HG03064 (cell line): ENCODE data around the gene TCFL5.
A peak's percentile ranks its signal among the peaks of the same experiment; 100 is the strongest.
"Not testable (repeated sequence)": the region's sequence is repeated elsewhere in the genome, so short reads cannot be mapped to it uniquely, and the experiment has no call there.

Experiments
- ATAC-seq: cut with Tn5 transposase; IDR thresholded peaks from one replicate; pipeline ENCODE4 v1.9.1; 2021; ENCODE audit warnings: low read depth; ENCODE audit not compliant: unreplicated experiment

TCFL5 gene

DNA sequence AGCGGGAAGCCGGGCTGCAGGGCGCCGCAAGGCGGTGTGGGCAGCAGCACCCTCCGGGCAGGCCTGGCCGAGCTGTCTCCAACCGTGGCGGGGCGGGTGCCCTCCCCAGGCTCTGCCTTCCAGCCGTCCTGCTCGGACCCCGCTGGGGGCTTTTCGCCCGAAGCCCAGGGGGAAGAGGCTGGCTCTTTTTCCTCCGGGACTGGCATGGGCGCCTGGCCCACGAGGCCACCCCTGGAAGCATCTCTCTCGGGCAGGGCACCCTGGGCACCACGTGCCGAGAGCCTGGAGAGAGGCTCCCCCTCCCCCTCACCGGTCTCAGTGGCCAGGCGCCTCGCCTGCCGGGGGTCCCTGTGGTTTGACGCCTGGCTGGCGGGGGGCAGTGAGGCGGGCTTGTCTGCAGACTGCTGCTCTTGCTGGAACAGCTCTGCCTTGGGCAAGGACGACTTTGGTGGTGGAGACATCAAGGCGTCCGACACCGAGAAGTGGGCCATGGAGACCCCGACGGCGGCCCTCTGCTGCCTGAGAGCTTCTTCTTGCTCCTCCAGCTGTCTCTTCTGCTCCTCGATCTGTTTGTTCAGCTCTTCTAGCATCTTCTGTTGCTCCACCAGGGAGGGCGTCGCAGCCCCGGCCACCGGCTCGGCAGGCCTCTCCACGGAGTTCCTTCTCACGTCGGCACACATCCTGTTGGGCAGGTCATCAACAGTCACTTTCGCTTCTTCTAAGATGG is 19.5 kb upstream of the TCFL5 start:
- ATAC-seq, result no peak

DNA sequence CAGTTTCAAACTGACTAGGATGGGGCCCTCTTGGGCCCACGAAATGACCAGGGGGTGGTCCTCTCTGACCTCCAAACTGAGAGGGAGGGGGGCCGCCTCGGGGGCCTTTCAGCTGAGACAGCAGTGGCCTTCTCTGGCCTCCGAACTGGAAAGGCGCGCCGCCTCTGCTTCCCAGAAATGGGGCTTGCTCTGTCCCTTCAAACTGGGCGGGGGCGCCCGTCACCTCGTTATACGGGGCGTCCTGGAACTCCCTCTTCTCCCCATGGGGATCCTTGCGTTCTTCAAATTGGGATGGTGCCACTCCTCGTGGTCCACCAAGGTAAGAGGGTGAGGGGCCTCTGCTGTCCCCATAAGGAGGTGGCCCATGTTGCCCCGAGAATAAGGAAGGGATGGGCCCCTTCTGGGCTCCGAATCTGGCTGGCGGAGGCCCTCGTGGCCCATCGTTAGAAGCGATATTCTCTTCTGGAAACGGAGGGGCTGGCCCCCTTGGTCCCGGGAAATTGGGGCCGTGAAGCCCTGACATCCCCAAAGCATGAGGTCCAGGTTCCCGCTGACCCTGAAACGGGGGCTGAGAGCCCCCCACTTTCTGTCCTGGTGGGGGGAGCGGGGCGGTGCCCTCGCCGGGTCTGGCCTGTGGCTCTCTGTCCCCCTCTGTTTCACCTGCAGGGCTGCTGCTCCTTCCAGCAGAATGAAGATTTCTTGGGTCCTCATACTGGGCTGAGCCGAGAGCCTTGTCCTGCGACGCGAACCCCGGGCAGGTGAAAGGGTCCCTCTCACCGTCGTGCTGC is 18.7 kb upstream of the TCFL5 start:
- no peak for ATAC-seq

DNA sequence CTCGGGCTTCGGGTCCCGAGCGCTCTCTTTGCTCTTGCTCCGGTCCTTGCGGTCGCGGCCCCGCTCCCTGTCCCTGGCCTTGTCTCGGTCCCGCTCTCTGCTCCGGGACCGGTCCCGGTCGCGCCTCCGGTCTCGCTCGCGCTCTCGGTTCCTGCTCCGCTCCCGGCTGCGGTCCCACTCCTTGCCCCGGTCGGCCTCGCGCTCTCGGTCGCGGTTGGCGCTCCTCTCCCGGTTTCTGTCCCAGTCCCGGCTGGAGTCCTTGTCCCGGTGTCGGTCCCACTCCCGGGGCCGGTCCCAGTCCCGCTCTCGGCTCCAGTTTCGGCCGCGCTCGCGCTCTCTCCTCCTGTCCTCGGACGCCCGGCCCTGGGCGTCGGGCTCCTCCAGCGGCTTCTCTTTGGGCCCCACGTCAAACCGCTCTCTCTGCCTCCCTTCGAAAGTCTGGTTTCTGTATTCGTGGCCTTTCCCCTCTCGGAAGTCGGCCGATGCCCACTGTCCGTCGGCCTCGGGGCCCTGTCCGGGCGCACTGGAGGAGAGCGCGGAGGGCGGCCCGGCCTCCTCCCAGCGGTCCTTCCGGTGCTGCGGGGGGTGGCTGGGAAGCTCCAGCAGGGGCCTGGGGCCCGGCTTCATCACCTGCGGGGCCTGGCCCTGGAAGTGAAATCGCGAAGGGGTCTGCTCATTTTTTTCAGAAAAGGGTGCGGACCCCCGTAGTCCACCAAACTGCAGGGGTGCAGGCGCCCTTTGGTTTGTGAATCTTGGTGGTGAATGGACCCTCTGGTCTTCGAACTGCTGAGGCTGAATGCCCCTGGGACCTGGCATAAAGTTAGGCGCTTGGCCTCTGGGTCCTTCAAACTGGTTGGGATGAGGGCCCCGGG is 17.9 kb upstream of the TCFL5 start:
- no peak for ATAC-seq

DNA sequence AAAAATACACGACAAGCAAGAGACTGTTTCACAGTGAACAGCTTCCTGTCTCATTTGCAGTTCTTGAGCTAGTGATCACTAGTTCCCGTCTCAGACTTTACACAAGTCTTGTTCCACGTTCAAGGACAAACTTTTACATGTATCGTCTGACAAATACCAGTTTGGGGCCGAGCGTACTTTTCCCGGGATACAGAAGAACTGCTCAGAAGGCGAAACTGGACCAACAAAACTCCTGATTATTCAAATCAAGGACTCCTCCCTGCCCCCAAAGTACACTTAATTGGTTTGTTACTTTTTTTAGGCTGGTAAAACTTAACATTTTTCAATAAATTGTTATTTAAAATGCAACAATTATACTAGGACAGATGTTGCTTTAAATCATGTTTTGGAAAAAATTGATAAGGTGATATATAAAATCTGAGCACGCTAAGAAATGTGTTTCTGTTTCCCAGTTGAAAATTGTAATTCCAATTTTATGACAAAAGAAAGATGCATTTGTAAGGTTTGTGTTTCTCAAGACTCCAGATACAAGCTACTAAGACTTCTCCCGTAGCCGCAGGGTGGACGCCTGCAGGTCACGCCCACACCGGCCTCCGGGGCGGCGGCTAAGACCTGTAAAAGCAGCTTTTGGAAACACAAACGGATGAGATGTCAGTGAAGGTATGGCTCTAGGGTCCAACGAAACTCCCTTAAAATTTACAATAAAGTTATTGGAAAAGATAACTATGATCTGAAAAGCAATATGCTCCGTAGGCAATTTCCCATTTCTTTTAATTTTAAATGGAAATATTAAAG is 16.8 kb upstream of the TCFL5 start:
- no peak for ATAC-seq

DNA sequence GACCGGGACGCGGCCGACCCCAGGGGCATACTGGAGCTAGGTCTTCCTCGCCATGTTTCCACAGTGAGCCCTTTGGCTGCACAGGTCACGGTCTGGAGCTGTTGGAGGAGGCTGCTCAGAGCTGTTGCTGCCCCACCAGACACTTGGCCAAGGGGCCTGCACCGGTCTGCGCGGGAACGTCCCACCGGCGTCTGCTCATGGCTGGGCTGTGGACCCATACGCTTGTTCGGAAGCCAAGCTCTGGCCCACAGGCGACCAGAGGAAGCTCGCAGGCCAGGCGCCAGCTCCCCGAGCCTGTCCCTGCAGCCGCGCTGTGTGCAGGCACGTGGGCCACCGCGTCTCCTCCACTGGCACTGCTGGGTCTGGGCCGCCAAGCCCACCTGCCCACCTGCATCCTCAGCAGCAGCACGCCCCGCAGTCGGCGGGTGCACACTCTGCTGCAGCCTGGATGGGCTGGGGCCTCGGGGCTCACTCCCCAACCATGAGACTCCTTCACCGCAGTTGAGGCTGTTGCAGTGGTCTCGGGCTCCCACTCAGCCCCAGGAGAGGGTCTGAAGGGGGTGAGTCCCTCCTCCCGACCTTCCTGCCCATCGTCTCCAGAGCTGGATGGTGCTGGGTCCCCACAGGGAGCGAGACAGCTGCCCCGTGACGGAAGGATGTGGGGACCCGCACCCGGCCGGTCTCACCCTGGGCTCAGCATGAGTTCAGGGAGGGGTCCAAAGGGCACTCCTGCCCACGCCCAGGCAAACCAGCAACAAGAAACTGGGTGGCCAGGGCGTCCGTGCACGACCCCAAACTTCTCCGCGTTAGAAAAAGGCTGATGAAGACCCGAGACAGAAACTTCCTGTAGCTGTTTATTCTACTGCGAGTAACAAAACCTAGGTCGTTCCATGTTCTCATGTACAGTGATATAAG is 15.5 kb upstream of the TCFL5 start:
- no peak for ATAC-seq

DNA sequence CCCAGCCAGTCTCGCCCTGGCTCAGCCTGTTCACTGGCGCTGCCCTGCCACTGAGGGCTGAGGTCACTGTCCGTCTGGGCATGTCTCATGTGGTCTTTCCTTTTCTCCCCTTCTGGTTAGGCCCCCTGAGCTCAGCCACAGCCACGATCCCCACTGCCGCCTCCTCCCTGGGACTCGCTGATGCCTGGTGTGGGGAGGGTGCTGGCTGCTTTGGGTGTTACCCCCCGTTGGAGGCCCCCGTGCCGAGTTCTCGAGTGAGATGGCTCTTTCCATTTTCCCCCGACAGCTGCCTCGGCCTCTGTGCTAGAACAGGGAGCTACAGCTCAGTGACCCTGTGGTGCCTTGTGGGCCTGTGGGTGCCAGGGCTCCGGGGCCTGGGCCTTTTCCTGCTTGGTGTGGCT is 14.9 kb upstream of the TCFL5 start:
- ATAC-seq, result no peak

- ATAC-seq, result no peak
These were observed 14.1 kb upstream of the TCFL5 start for GRCh38 chr20:62875419-62876361.

GRCh38 chr20:62874964-62875344 is 13.3 kb upstream of the TCFL5 start:
- ATAC-seq, result no peak

- not testable (repeated sequence) for ATAC-seq
These were observed 12.0 kb upstream of the TCFL5 start for GRCh38 chr20:62873681-62874031.

- ATAC-seq, result no peak
These were observed 11.7 kb upstream of the TCFL5 start for GRCh38 chr20:62873280-62873679.

- no peak for ATAC-seq
These were observed 11.2 kb upstream of the TCFL5 start for GRCh38 chr20:62872862-62873261.

DNA sequence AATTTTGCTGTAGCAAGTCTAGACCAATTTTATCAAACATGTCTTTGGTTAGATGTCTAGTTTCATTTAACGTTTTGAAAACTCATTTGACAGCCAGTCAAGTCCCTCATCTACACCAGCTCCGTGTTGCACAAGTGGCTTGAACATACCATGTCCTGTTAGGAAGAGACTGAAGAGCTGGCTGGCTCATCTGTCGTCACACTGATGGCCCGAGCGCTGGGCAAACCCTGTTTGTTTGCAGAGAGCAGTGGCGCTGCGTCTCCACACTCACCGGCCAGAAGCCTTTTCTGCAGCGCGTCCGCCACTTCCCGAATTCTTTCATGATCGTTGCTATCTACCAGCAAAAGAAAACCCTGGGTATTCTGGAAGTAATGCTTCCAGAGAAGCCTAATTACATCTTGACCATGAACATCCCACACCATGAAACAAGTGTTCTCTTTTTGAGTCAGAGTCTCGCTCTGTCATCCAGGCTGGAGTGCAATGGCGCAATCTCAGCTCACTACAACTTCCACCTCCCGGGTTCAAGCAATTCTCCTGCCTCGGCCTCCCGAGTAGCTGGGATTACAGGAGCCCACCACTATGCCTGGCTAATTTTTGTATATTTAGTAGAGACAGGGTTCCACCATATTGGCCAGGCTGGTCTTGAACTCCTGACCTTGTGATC is 10.7 kb upstream of the TCFL5 start:
- ATAC-seq, result no peak

GRCh38 chr20:62864207-62864606 is 2.6 kb upstream of the TCFL5 start:
- ATAC-seq, result no peak

GRCh38 chr20:62860924-62861691 is 514 bp downstream of the TCFL5 start:
- ATAC-seq, result peak; percentile 31

GRCh38 chr20:62860391-62860923 is 1.2 kb downstream of the TCFL5 start:
- no peak for ATAC-seq

GRCh38 chr20:62859721-62860120 is 1.9 kb downstream of the TCFL5 start:
- ATAC-seq, result no peak
